GF-D8 (cell line): Measurements from ENCODE around the gene TRIM59.

ENCODE experiments used
- DNase-seq: peaks from one replicate; lab custom pipeline; 2025; lab: John Stamatoyannopoulos, UW

The TRIM59 gene

GRCh38 chr3:160402221-160403027 is 47.2 kb downstream of the TRIM59 start:
- DNase-seq = no peak

GRCh38 chr3:160401291-160402095 is 48.1 kb downstream of the TRIM59 start:
- peak; percentile 24 for DNase-seq

- no peak for DNase-seq
Measured at GRCh38 chr3:160400702-160401150, 48.9 kb downstream of the TRIM59 start.

- no peak for DNase-seq
Measured at GRCh38 chr3:160400030-160400701, 49.4 kb downstream of the TRIM59 start.

- peak; percentile 85 for DNase-seq
Measured at GRCh38 chr3:160399125-160400029, 50.2 kb downstream of the TRIM59 start, which contains the start of the genes IFT80 and SMC4. TSS of gene IFT80 (minus strand) at chr3:160399225. CDS start at chr3:160384600, 14,625 bp downstream. TSS of gene SMC4 (plus strand) at chr3:160399650. CDS start at chr3:160400827, 1,177 bp downstream.

GRCh38 chr3:160398820-160399124 is 50.8 kb downstream of the TRIM59 start:
- no peak for DNase-seq

- DNase-seq = peak; percentile 35
Measured at GRCh38 chr3:160395297-160395696, 54.3 kb downstream of the TRIM59 start.

GRCh38 chr3:160394009-160394392 is 55.6 kb downstream of the TRIM59 start:
- DNase-seq = no peak

- no peak for DNase-seq
Measured at GRCh38 chr3:160393346-160394008, 56.1 kb downstream of the TRIM59 start.

GRCh38 chr3:160392798-160393197 is 56.8 kb downstream of the TRIM59 start:
- DNase-seq = no peak

- DNase-seq = no peak
Measured at GRCh38 chr3:160390565-160391138, 58.9 kb downstream of the TRIM59 start.
